Fibroblast of the conjunctiva (primary cell): ENCODE measurements around the gene OR4K5.
"Not testable (repeated sequence)": the region's sequence is repeated elsewhere in the genome, so short reads cannot be mapped to it uniquely, and the experiment has no call there.

Experiments used
- DNase-seq: peaks from one replicate; pipeline ENCODE4 v3.0.0-alpha.2; 2010; ENCODE audit warnings: low read depth

The OR4K5 gene

GRCh38 chr14:19920021-19920657 lies at the start of gene OR4K5:
TSS of gene OR4K5 (plus strand) at chr14:19920607. CDS start at chr14:19920607, 0 bp downstream.
- DNase-seq = no peak

- no peak for DNase-seq
These were observed 47.2 kb upstream of the OR4K5 start for GRCh38 chr14:19873178-19873577.

GRCh38 chr14:19874842-19875241 lies 45.6 kb upstream of the OR4K5 start, which contains the start of gene OR4K2:
TSS of gene OR4K2 (plus strand) at chr14:19875142. CDS start at chr14:19876268, 1,126 bp downstream.
- DNase-seq = no peak

GRCh38 chr14:19878029-19878642 lies 42.3 kb upstream of the OR4K5 start:
- DNase-seq = no peak

GRCh38 chr14:19895282-19895681 lies 25.1 kb upstream of the OR4K5 start:
- no peak for DNase-seq

GRCh38 chr14:19900999-19901398 lies 19.4 kb upstream of the OR4K5 start:
- DNase-seq = no peak

- DNase-seq = no peak
These were observed 18.0 kb upstream of the OR4K5 start for GRCh38 chr14:19902409-19902808.

- no peak for DNase-seq
These were observed 13.7 kb upstream of the OR4K5 start for GRCh38 chr14:19906665-19907064.

GRCh38 chr14:19911114-19911513 lies 9.3 kb upstream of the OR4K5 start:
- no peak for DNase-seq

GRCh38 chr14:19917243-19917642 lies 3.2 kb upstream of the OR4K5 start:
- no peak for DNase-seq

GRCh38 chr14:19917955-19918518 lies 2.4 kb upstream of the OR4K5 start:
- DNase-seq = no peak

- no peak for DNase-seq
These were observed 1.7 kb upstream of the OR4K5 start for GRCh38 chr14:19918553-19919264.

- no peak for DNase-seq
These were observed 10.2 kb downstream of the OR4K5 start, which contains the start of gene OR4K1 for GRCh38 chr14:19930617-19931016. TSS of gene OR4K1 (plus strand) at chr14:19930917. CDS start at chr14:19935667, 4,750 bp downstream.

GRCh38 chr14:19941668-19942067 lies 21.3 kb downstream of the OR4K5 start:
- DNase-seq = no peak

- DNase-seq = no peak
These were observed 27.1 kb downstream of the OR4K5 start for GRCh38 chr14:19947413-19948090.

- no peak for DNase-seq
These were observed 28.8 kb downstream of the OR4K5 start for GRCh38 chr14:19949218-19949617.

- DNase-seq = not testable (repeated sequence)
These were observed 49.3 kb downstream of the OR4K5 start for GRCh38 chr14:19969735-19970134.
